Keratinocyte (primary cell): ENCODE results near the gene MZB1. TPM values are rescaled to one million over a fixed set of nuclear protein-coding genes. Genes with fewer than 3 reads are reported as not detected.

ENCODE experiments used
- DNase-seq: peaks from one replicate; pipeline ENCODE4 v3.0.0-alpha.2; 2011; ENCODE audit warnings: low read depth, missing footprints, low spot score
- FAIRE-seq: peaks from 2 replicates; lab custom pipeline; 2011; peaks lifted over from hg19 to GRCh38; lab: Jason Lieb, UNC
- H2AFZ ChIP-seq: 2 replicates; pipeline ENCODE4 v1.6.0; 2012; ENCODE audit warnings: low read length, control low read depth, inconsistent platforms; ENCODE audit not compliant: control insufficient read depth
- H3K27ac ChIP-seq: 2 replicates; pipeline ENCODE4 v1.5.1; 2011; ENCODE audit warnings: low read length; ENCODE audit not compliant: control insufficient read depth, insufficient read depth
- H3K27me3 ChIP-seq: 3 replicates; pipeline ENCODE4 v1.6.0; 2011; ENCODE audit warnings: low read length; ENCODE audit not compliant: control insufficient read depth, insufficient read depth; ENCODE audit errors: extremely low read depth
- H3K36me3 ChIP-seq, 2 experiments: 2 replicates in 1 of 2; 3 replicates in 1 of 2; pipeline ENCODE4 v1.5.1; 2011; ENCODE audit warnings: low read length in 2 of 2, mild to moderate bottlenecking in 1 of 2; ENCODE audit not compliant: control insufficient read depth in 2 of 2, insufficient read depth in 2 of 2; ENCODE audit errors: extremely low read depth in 1 of 2
- H3K4me1 ChIP-seq: 3 replicates; pipeline ENCODE4 v1.5.1; 2011; ENCODE audit warnings: low read length; ENCODE audit not compliant: control insufficient read depth, insufficient read depth; ENCODE audit errors: extremely low read depth
- H3K4me2 ChIP-seq: 3 replicates; pipeline ENCODE4 v1.6.0; 2011; ENCODE audit warnings: low read depth, low read length; ENCODE audit not compliant: control insufficient read depth, insufficient read depth; ENCODE audit errors: extremely low read depth
- H3K4me3 ChIP-seq, 3 experiments: fragments of 200-600 bp in 1 of 3; sonication (generic) in 1 of 3; 2 replicates in 2 of 3; 3 replicates in 1 of 3; pipeline ENCODE4 v1.5.1; 2011 to 2016; ENCODE audit warnings: low read length in 3 of 3, mild to moderate bottlenecking in 3 of 3, control low read depth in 2 of 3, inconsistent platforms in 1 of 3, low read depth in 1 of 3, mixed read lengths in 1 of 3, mixed run types in 1 of 3, moderate library complexity in 1 of 3; ENCODE audit not compliant: control insufficient read depth in 2 of 3, insufficient read depth in 2 of 3; ENCODE audit errors: extremely low read depth in 1 of 3
- H3K79me2 ChIP-seq: 2 replicates; pipeline ENCODE4 v1.6.0; 2012; ENCODE audit warnings: low read length; ENCODE audit not compliant: control insufficient read depth, insufficient read depth
- H3K9ac ChIP-seq: 3 replicates; pipeline ENCODE4 v1.6.0; 2011; ENCODE audit warnings: low read length; ENCODE audit not compliant: control insufficient read depth, insufficient read depth; ENCODE audit errors: extremely low read depth
- H3K9me1 ChIP-seq: 3 replicates; pipeline ENCODE4 v1.6.0; 2011; ENCODE audit warnings: low read length; ENCODE audit not compliant: control insufficient read depth, insufficient read depth; ENCODE audit errors: extremely low read depth
- H3K9me3 ChIP-seq: 2 replicates; pipeline ENCODE4 v1.5.1; 2012; ENCODE audit warnings: low read depth, low read length; ENCODE audit not compliant: control insufficient read depth
- H4K20me1 ChIP-seq: 3 replicates; pipeline ENCODE4 v1.6.0; 2011; ENCODE audit warnings: low read length; ENCODE audit not compliant: control insufficient read depth, insufficient read depth; ENCODE audit errors: extremely low read depth
- CTCF ChIP-seq, 3 experiments: IDR thresholded peaks in 1 of 3; conservative IDR thresholded peaks in 1 of 3; optimal IDR thresholded peaks in 1 of 3; 2 replicates in 2 of 3; 3 replicates in 1 of 3; pipeline versions ENCODE3 to v1.5.1; 2011; ENCODE audit warnings: low read length in 3 of 3, mild to moderate bottlenecking in 3 of 3, moderate library complexity in 2 of 3, control low read depth in 1 of 3, inconsistent platforms in 1 of 3; ENCODE audit not compliant: insufficient read depth in 2 of 3; ENCODE audit errors: extremely low read depth in 1 of 3
- EZH2 ChIP-seq: IDR thresholded peaks from one replicate; pipeline ENCODE4 v1.6.1; 2012; ENCODE audit warnings: inconsistent platforms, mild to moderate bottlenecking, low read length, moderate library complexity
- dilution Hi-C: fragments of 300-500 bp; cut with MboI; formaldehyde crosslinking; loops from one replicate; pipeline ENCODE4 v1.7.0; 2020; ENCODE audit warnings: low sequenced_read_pairs; ENCODE audit not compliant: extremely low pct_ligation_motif_present
- polyA plus RNA-seq, 5 experiments: library from polyadenylated mRNA; depleted of rRNA in 3 of 5; stranded (reverse) in 3 of 5; stranded (forward) in 1 of 5; unstranded in 1 of 5; fragments of >200 nt; gene quantifications; 1 replicate in 1 of 5; 2 replicates in 3 of 5; 3 replicates in 1 of 5; pipeline versions ENCODE4 v1.2.1 to v1.2.3, GENCODE V29; 2011 to 2012; ENCODE audit warnings: missing spikeins in 2 of 5, low read depth in 1 of 5, low replicate concordance in 1 of 5

MZB1 gene
- polyA plus RNA-seq, 1 donor (not counting 4 experiments of a cell fraction or from before 2014, with no cell fraction given), result not detected

GRCh38 chr5:139378101-139378825 lies 11.4 kb downstream of the MZB1 start:
- no peak for DNase-seq
- H2AFZ ChIP-seq, result no peak overlapping the region

GRCh38 chr5:139377226-139377625 lies 12.5 kb downstream of the MZB1 start:
- Histone ChIP-seq H2AFZ (no peak overlapping the region), H3K27ac (no peak overlapping the region), H3K79me2 (no peaks in the 10 kb centered on the region), H3K4me2 (no peak overlapping the region), H3K9me1 (no peaks in the 10 kb centered on the region), H3K4me1 (peaks cover 8% of the 10 kb centered on the region), H3K9me3 (no peaks in the 10 kb centered on the region), H3K9ac (no peak overlapping the region), H3K36me3 (no peaks in the 10 kb centered on the region), H3K27me3 (no peaks in the 10 kb centered on the region), H4K20me1 (no peaks in the 10 kb centered on the region), H3K4me3 (no peak overlapping the region)
- TF ChIP-seq CTCF (optimal IDR thresholded peaks at IDR 0.05 in 1 of 3, IDR thresholded peaks at IDR 0.05 in 1 of 3, conservative IDR thresholded peaks at IDR 0.05 in 1 of 3; ENCODE audit: extremely low read depth in 1 of 3, insufficient read depth in 2 of 3, low read length in 3 of 3) (no peak), EZH2 (no peak)
- FAIRE-seq (no peak), DNase-seq (no peak)
- dilution Hi-C loops, result no loop called here

More at GRCh38 chr5:139378101-139378825, 11.4 kb downstream of the MZB1 start:
- H3K27ac ChIP-seq, result no peak overlapping the region
- no peaks in the 10 kb centered on the region for H3K27me3 ChIP-seq
- no peak for TF ChIP-seq EZH2
- no peaks in the 10 kb centered on the region for H3K36me3 ChIP-seq
- no peaks in the 10 kb centered on the region for H3K9me1 ChIP-seq
- H4K20me1 ChIP-seq, result no peaks in the 10 kb centered on the region
- no peaks in the 10 kb centered on the region for H3K9me3 ChIP-seq
- no peak for FAIRE-seq
- H3K4me1 ChIP-seq, result peaks cover 8% of the 10 kb centered on the region
- dilution Hi-C loops, result no loop called here
- H3K79me2 ChIP-seq, result no peaks in the 10 kb centered on the region
- no peak overlapping the region for H3K4me2 ChIP-seq
- H3K9ac ChIP-seq, result no peak overlapping the region
- no peak overlapping the region for H3K4me3 ChIP-seq

- H3K4me2 ChIP-seq, result no peak overlapping the region
- H3K9me1 ChIP-seq, result no peaks in the 10 kb centered on the region
- H3K36me3 ChIP-seq, result peaks cover 5 to 6% of the 10 kb centered on the region in 2 experiments
- no peak overlapping the region for H3K4me3 ChIP-seq
- H3K79me2 ChIP-seq, result no peaks in the 10 kb centered on the region
- no peaks in the 10 kb centered on the region for H3K9me3 ChIP-seq
- H3K27ac ChIP-seq, result no peak overlapping the region
- dilution Hi-C loops, result no loop called here
- H3K9ac ChIP-seq, result no peak overlapping the region
- no peaks in the 10 kb centered on the region for H4K20me1 ChIP-seq
- FAIRE-seq (no peak), DNase-seq (no peak)
- H2AFZ ChIP-seq, result no peak overlapping the region
- TF ChIP-seq CTCF (optimal IDR thresholded peaks at IDR 0.05 in 1 of 3, IDR thresholded peaks at IDR 0.05 in 1 of 3, conservative IDR thresholded peaks at IDR 0.05 in 1 of 3; ENCODE audit: extremely low read depth in 1 of 3, insufficient read depth in 2 of 3, low read length in 3 of 3) (no peak), EZH2 (no peak)
- no peaks in the 10 kb centered on the region for H3K27me3 ChIP-seq
- peaks cover 8% of the 10 kb centered on the region for H3K4me1 ChIP-seq
Observed at GRCh38 chr5:139376364-139376763, 13.3 kb downstream of the MZB1 start.
